Naive thymus-derived CD8-positive, alpha-beta T cell (primary cell): ENCODE results near the gene TREM1. TPM values are rescaled to one million over a fixed set of nuclear protein-coding genes. Genes with fewer than 3 reads are reported as not detected.
A peak's percentile ranks its signal among the peaks of the same experiment; 100 is the strongest.

Source experiments
- ATAC-seq, 2 donors: fragments of 150-1000 bp; cut with Tn5 transposase in 1 of 2; sonication (Bioruptor Pico), chemical (Tn5 transposase) in 1 of 2; 1 replicate in 1 of 2; 2 replicates in 1 of 2; pipeline ENCODE4 v1.10.0; 2021; ENCODE audit warnings: mild to moderate bottlenecking in 2 of 2, moderate library complexity in 2 of 2
- POLR2A ChIA-PET: fragments of 350-600 bp; sonication (Branson Sonifier 250); formaldehyde crosslinking; loops from one replicate; lab custom pipeline; 2021; ENCODE audit warnings: antibody characterized with exemption; lab: Charles Lee
- DNase-seq, 10 donors: peaks; one replicate each; pipeline versions ENCODE4 v3.0.0 to v3.0.0-alpha.2; 2020 to 2022
- H3K27ac Mint-ChIP-seq, 10 donors: one replicate each; pipeline ENCODE4 v1.8.0; 2020 to 2022; ENCODE audit warnings: mild to moderate bottlenecking in 10 of 10, mixed read lengths in 10 of 10, moderate library complexity in 4 of 10, inconsistent platforms in 1 of 10
- H3K27me3 Mint-ChIP-seq, 5 donors: one replicate each; pipeline ENCODE4 v1.8.0; 2021 to 2022; ENCODE audit warnings: mixed read lengths in 5 of 5
- H3K36me3 Mint-ChIP-seq, 3 donors: one replicate each; pipeline ENCODE4 v1.8.0; 2020 to 2022; ENCODE audit warnings: mixed read lengths in 3 of 3, mild to moderate bottlenecking in 2 of 3, inconsistent platforms in 1 of 3
- H3K4me1 Mint-ChIP-seq, 4 donors: one replicate each; pipeline ENCODE4 v1.8.0; 2021 to 2022; ENCODE audit warnings: mixed read lengths in 4 of 4
- H3K4me3 Mint-ChIP-seq, 10 donors: one replicate each; pipeline ENCODE4 v1.8.0; 2020 to 2022; ENCODE audit warnings: mild to moderate bottlenecking in 10 of 10, mixed read lengths in 10 of 10, moderate library complexity in 6 of 10, inconsistent platforms in 1 of 10
- H3K9me3 Mint-ChIP-seq, 9 donors: one replicate each; pipeline ENCODE4 v1.8.0; 2020 to 2022; ENCODE audit warnings: mixed read lengths in 9 of 9, mild to moderate bottlenecking in 3 of 9, inconsistent platforms in 1 of 9, moderate library complexity in 1 of 9
- polyA plus RNA-seq, 3 donors: library from polyadenylated mRNA; unstranded; fragments of 300-500 nt; fragmentation: Illumina TruSeq; gene quantifications; one replicate each; pipeline ENCODE4 v1.2.3, GENCODE V29; 2021
- total RNA-seq, 8 experiments: library from RNA in 2 of 8; stranded (reverse) in 2 of 8; gene quantifications; one replicate each; pipeline ENCODE4 v1.2.3 and lab custom pipeline; 2021 to 2026

Gene TREM1
- total and polyA plus RNA-seq, 5 experiments from 2014 or later = 0.36 TPM; not detected in 4

GRCh38 chr6:41271901-41272395, 14.5 kb downstream of the TREM1 start:
- Mint-ChIP-seq H3K9me3 (no peaks in the 10 kb centered on the region), H3K4me1 (peaks cover 11 to 28% (median 13%) of the 10 kb centered on the region in 4 donors), H3K4me3 (peak overlapping the region in 1 of 10 donors; percentile 33), H3K36me3 (no peaks in the 10 kb centered on the region), H3K27me3 (no peaks in the 10 kb centered on the region), H3K27ac (peak overlapping the region in 7 of 10 donors; percentile 12 to 52 (median 26))
- no peak for ATAC-seq
- POLR2A ChIA-PET = no interaction called here
- no peak for DNase-seq

DNA sequence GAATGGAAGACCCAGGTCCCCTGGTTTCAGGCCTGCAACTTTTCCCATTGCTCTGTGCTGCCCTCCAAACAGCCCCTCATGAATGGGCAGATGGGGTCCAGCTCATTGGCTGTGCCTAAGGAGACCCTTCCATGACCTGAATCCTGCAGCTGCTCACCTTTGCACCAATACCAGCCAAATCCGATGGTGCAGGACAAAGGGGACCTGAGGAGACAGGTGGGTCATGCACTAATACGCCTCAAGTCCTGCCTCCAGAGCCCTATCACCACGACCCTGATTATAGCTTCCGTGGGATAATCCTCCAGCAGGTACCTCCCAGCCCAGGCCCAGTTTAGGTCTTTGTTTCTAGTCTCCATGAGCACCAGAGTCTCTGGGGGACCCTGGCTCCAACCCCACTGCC, 16.8 kb downstream of the TREM1 start:
- H3K36me3 Mint-ChIP-seq = no peaks in the 10 kb centered on the region
- POLR2A ChIA-PET = no interaction called here
- ATAC-seq (no peak), DNase-seq (no peak)
- peaks cover 0 to 5% (median 0%) of the 10 kb centered on the region in 9 donors for H3K9me3 Mint-ChIP-seq
- H3K4me3 Mint-ChIP-seq = no peak overlapping the region
- H3K27me3 Mint-ChIP-seq = no peaks in the 10 kb centered on the region
- peaks cover 11 to 23% (median 13%) of the 10 kb centered on the region in 4 donors for H3K4me1 Mint-ChIP-seq
- H3K27ac Mint-ChIP-seq = no peak overlapping the region

GRCh38 chr6:41269166-41269565, 17.3 kb downstream of the TREM1 start:
- ATAC-seq (no peak), DNase-seq (no peak)
- POLR2A ChIA-PET = no interaction called here
- peaks cover 11 to 23% (median 13%) of the 10 kb centered on the region in 4 donors for H3K4me1 Mint-ChIP-seq
- peak overlapping the region in 1 of 10 donors; percentile 26 for H3K27ac Mint-ChIP-seq
- no peak overlapping the region for H3K4me3 Mint-ChIP-seq
- peaks cover 0 to 6% (median 0%) of the 10 kb centered on the region in 9 donors for H3K9me3 Mint-ChIP-seq
- H3K36me3 Mint-ChIP-seq = no peaks in the 10 kb centered on the region
- no peaks in the 10 kb centered on the region for H3K27me3 Mint-ChIP-seq

DNA sequence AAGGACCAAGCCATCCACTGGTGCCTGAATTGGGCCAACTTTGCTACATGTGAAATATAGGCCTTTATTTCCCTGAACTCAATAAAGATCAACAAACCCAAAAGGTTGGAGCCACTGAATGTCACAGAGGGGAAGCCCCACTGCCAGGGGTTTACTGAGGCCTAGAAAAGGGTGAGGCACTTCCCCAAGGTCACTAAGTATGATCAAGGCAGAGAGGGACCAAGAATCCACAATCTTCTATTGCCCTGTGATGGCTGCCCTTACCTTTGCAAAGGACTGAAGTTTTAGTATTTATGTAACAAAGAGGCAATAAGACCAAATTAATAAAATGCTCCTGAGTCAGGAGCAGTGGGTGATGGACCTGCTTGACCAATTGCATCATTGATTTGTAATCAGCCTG, 18.0 kb downstream of the TREM1 start:
- DNase-seq = no peak
- Mint-ChIP-seq H3K36me3 (peaks cover 0 to 4% (median 4%) of the 10 kb centered on the region in 3 donors), H3K4me1 (peaks cover 11 to 22% (median 13%) of the 10 kb centered on the region in 4 donors), H3K9me3 (peaks cover 0 to 10% (median 5%) of the 10 kb centered on the region in 9 donors), H3K27ac (no peak overlapping the region), H3K27me3 (no peaks in the 10 kb centered on the region), H3K4me3 (no peak overlapping the region)
- POLR2A ChIA-PET = no interaction called here
- ATAC-seq = no peak

- H3K27ac Mint-ChIP-seq = no peak overlapping the region
- ATAC-seq (no peak), DNase-seq (no peak)
- no peak overlapping the region for H3K4me3 Mint-ChIP-seq
- H3K36me3 Mint-ChIP-seq = peaks cover 0 to 18% (median 13%) of the 10 kb centered on the region in 3 donors
- POLR2A ChIA-PET = no interaction called here
- H3K9me3 Mint-ChIP-seq = peaks cover 0 to 28% (median 20%) of the 10 kb centered on the region in 9 donors
- H3K4me1 Mint-ChIP-seq = peaks cover 3 to 10% (median 3%) of the 10 kb centered on the region in 4 donors
- no peaks in the 10 kb centered on the region for H3K27me3 Mint-ChIP-seq
Measured at GRCh38 chr6:41266541-41266940, 19.9 kb downstream of the TREM1 start.

DNA sequence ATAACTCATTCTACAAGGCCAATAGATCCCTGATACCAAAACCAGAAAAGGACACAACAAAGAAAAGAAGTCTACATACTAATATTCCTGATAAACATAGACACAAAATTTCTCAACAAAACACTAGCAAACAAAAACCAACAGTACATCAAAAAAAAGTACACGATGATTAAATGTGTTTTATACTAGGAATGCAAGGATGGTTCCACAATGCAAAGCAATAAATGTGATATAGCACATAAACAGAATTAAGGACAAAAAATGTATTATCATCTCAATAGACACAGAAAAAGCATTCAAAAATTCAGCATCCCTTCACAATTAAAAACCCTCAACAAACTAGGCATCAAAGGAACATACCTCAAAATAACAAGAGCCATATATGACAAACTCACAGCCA, 23.2 kb downstream of the TREM1 start:
- Mint-ChIP-seq H3K9me3 (peaks cover 0 to 56% (median 39%) of the 10 kb centered on the region in 9 donors), H3K27me3 (no peaks in the 10 kb centered on the region), H3K4me3 (no peak overlapping the region), H3K27ac (no peak overlapping the region), H3K4me1 (no peaks in the 10 kb centered on the region), H3K36me3 (peaks cover 0 to 44% (median 21%) of the 10 kb centered on the region in 3 donors)
- POLR2A ChIA-PET = no interaction called here
- ATAC-seq (no peak), DNase-seq (no peak)

- Mint-ChIP-seq H3K27me3 (no peaks in the 10 kb centered on the region), H3K4me3 (no peak overlapping the region), H3K27ac (no peak overlapping the region), H3K36me3 (peaks cover 0 to 44% (median 25%) of the 10 kb centered on the region in 3 donors), H3K9me3 (peaks cover 0 to 56% (median 40%) of the 10 kb centered on the region in 9 donors), H3K4me1 (peaks cover 0 to 1% (median 0%) of the 10 kb centered on the region in 4 donors)
- no peak for DNase-seq
- POLR2A ChIA-PET = no interaction called here
- no peak for ATAC-seq
Measured at GRCh38 chr6:41262401-41262800, 24.1 kb downstream of the TREM1 start.

GRCh38 chr6:41258196-41258493, 28.3 kb downstream of the TREM1 start:
- DNase-seq = no peak
- peaks cover 0 to 11% (median 7%) of the 10 kb centered on the region in 4 donors for H3K4me1 Mint-ChIP-seq
- H3K36me3 Mint-ChIP-seq = peaks cover 0 to 37% (median 17%) of the 10 kb centered on the region in 3 donors
- POLR2A ChIA-PET = no interaction called here
- no peak overlapping the region for H3K4me3 Mint-ChIP-seq
- H3K27ac Mint-ChIP-seq = no peak overlapping the region
- no peak for ATAC-seq
- H3K9me3 Mint-ChIP-seq = peaks cover 0 to 43% (median 33%) of the 10 kb centered on the region in 9 donors
- H3K27me3 Mint-ChIP-seq = no peaks in the 10 kb centered on the region

GRCh38 chr6:41257369-41258195, 28.9 kb downstream of the TREM1 start:
- H3K36me3 Mint-ChIP-seq = peaks cover 0 to 36% (median 16%) of the 10 kb centered on the region in 3 donors
- no peak for DNase-seq

GRCh38 chr6:41256383-41256782, 30.1 kb downstream of the TREM1 start:
- Mint-ChIP-seq H3K27ac (peak overlapping the region in 1 of 10 donors; percentile 28), H3K9me3 (peaks cover 0 to 27% (median 18%) of the 10 kb centered on the region in 9 donors), H3K4me1 (peaks cover 0 to 11% (median 7%) of the 10 kb centered on the region in 4 donors), H3K27me3 (peaks cover 0 to 3% (median 0%) of the 10 kb centered on the region in 5 donors), H3K4me3 (no peak overlapping the region), H3K36me3 (peaks cover 0 to 25% (median 10%) of the 10 kb centered on the region in 3 donors)
- POLR2A ChIA-PET = no interaction called here
- DNase-seq (no peak), ATAC-seq (no peak)

More at GRCh38 chr6:41257369-41258195, 28.9 kb downstream of the TREM1 start:
- ATAC-seq = no peak
- POLR2A ChIA-PET = no interaction called here
- no peak overlapping the region for H3K27ac Mint-ChIP-seq
- H3K9me3 Mint-ChIP-seq = peaks cover 0 to 38% (median 29%) of the 10 kb centered on the region in 9 donors
- no peak overlapping the region for H3K4me3 Mint-ChIP-seq
- H3K27me3 Mint-ChIP-seq = peaks cover 0 to 2% (median 0%) of the 10 kb centered on the region in 5 donors
- H3K4me1 Mint-ChIP-seq = peaks cover 0 to 11% (median 7%) of the 10 kb centered on the region in 4 donors

DNA sequence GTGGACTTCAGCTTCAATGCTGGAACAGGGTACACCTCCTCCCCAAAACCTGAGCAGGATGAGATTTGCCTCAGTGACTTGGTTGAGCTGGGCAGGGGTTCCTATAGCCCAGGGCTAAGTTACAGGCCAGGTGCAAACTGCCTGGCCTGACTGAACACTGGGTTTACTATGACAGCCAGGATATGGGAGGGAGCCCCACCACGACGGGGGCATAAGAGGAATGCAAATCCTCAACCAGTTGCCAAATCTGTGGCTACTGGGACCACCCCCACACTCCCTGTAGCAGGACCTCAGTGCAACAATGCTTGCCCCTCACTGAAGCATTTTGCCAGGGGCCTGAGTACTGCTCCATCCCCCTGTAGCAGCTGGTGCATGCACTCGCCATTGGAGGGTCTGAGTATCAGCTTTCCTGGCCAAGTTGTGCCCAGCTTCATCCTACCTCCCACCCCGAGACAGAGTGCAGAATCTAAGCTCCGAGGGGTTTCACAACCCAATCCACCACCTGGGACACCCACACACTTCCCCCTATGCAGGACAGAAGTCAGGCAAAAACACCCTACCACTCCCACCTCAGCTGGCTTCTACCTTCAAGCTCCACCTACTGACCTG, 30.7 kb downstream of the TREM1 start:
- ATAC-seq = no peak
- H3K27me3 Mint-ChIP-seq = peaks cover 0 to 3% (median 0%) of the 10 kb centered on the region in 5 donors
- peaks cover 0 to 21% (median 13%) of the 10 kb centered on the region in 9 donors for H3K9me3 Mint-ChIP-seq
- peaks cover 0 to 18% (median 10%) of the 10 kb centered on the region in 3 donors for H3K36me3 Mint-ChIP-seq
- H3K27ac Mint-ChIP-seq = peak overlapping the region in 2 of 10 donors; percentile 11 to 28
- POLR2A ChIA-PET = no interaction called here
- DNase-seq = no peak
- no peak overlapping the region for H3K4me3 Mint-ChIP-seq
- peaks cover 0 to 11% (median 7%) of the 10 kb centered on the region in 4 donors for H3K4me1 Mint-ChIP-seq

DNA sequence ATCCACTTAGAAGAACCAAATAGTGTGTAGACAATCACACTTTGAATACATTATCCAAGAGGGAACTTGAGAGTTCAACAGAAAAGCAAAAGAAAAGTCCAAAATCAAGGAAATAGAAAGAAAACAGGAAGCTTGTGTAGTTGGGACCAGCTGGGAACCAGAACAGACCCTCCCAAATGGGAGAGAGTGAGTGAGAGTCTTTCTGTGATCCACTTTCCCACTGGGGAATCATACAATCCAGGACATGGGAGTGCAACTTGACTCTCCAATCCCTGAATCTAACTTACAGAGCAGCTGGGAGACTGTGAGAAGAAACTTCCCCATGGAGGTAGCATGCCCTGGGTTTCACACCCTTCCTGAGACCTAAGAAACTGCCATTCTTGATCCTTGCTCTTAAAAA, 31.4 kb downstream of the TREM1 start:
- Mint-ChIP-seq H3K36me3 (peaks cover 0 to 12% (median 8%) of the 10 kb centered on the region in 3 donors), H3K9me3 (peaks cover 0 to 16% (median 10%) of the 10 kb centered on the region in 9 donors), H3K4me3 (no peak overlapping the region), H3K27me3 (peaks cover 0 to 3% (median 0%) of the 10 kb centered on the region in 5 donors), H3K27ac (no peak overlapping the region), H3K4me1 (peaks cover 0 to 11% (median 7%) of the 10 kb centered on the region in 4 donors)
- ATAC-seq = no peak
- DNase-seq = no peak
- POLR2A ChIA-PET = no interaction called here
